GM12878 (cell line): Measurements from ENCODE around the gene RGS6. TPM values are rescaled to one million over a fixed set of nuclear protein-coding genes. Genes with fewer than 3 reads are reported as not detected.

ENCODE experiments used
- ATAC-seq: fragments of 200-7000 bp; cut with Tn5 transposase; 3 replicates; pipeline ENCODE4 v1.9.1; 2020; ENCODE audit warnings: mild to moderate bottlenecking, moderate library complexity
- BruUV-seq: library from RNA; stranded (reverse); fragments of 400-500 nt; replicated peaks from 2 replicates; lab custom pipeline; 2021; lab: Mats Ljungman, UMichigan
- CTCF ChIA-PET: fragments of 300-600 bp; sonication (Branson Sonifier 250); formaldehyde crosslinking; extraction: SDS; loops from one replicate; lab custom pipeline; 2021; ENCODE audit warnings: inconsistent platforms; lab: Yijun Ruan, JAX
- POLR2A ChIA-PET: fragments of 350-600 bp; formaldehyde crosslinking; extraction: SDS; loops from one replicate; lab custom pipeline; 2021; ENCODE audit warnings: inconsistent platforms; lab: Charles Lee
- RAD21 ChIA-PET: fragments of 300-600 bp; sonication (Branson Sonifier 250); formaldehyde crosslinking; loops from one replicate; lab custom pipeline; 2023; ENCODE audit warnings: antibody characterized with exemption; ENCODE audit not compliant: unreplicated experiment; lab: Charles Lee
- SMC1A ChIA-PET: fragments of 300-600 bp; sonication (Branson Sonifier 250); formaldehyde crosslinking; loops from one replicate; lab custom pipeline; 2023; ENCODE audit not compliant: unreplicated experiment, uncharacterized antibody; lab: Charles Lee
- DNase-seq: peaks from one replicate; pipeline ENCODE4 v3.0.0-alpha.2; 2011; ENCODE audit warnings: low read depth, low spot score
- FAIRE-seq: peaks from 3 replicates; lab custom pipeline; 2011; peaks lifted over from hg19 to GRCh38; lab: Jason Lieb, UNC
- H2AFZ ChIP-seq: 2 replicates; pipeline ENCODE4 v1.6.0; 2011; ENCODE audit warnings: low read depth, low read length, control low read depth; ENCODE audit not compliant: control insufficient read depth
- H3K27ac ChIP-seq: 2 replicates; pipeline ENCODE4 v1.5.1; 2011; ENCODE audit warnings: control low read depth; ENCODE audit not compliant: control insufficient read depth, insufficient read depth
- H3K27me3 ChIP-seq, 2 experiments: replicated peaks in 1 of 2; 2 replicates each; pipeline versions ENCODE4 v1.6.0 to v1.6.1; 2011; ENCODE audit warnings: low read length in 1 of 2; ENCODE audit not compliant: control insufficient read depth in 2 of 2, insufficient read depth in 2 of 2
- H3K36me3 ChIP-seq, 2 experiments: 2 replicates each; pipeline ENCODE4 v1.5.1; 2011; ENCODE audit warnings: low read length in 1 of 2; ENCODE audit not compliant: control insufficient read depth in 2 of 2, insufficient read depth in 2 of 2
- H3K4me1 ChIP-seq: 2 replicates; pipeline ENCODE4 v1.6.1; 2011; ENCODE audit warnings: mild to moderate bottlenecking, low read length, moderate library complexity, mixed read lengths; ENCODE audit not compliant: control insufficient read depth, insufficient read depth
- H3K4me2 ChIP-seq: 2 replicates; pipeline ENCODE4 v1.6.0; 2011; ENCODE audit warnings: control low read depth; ENCODE audit not compliant: control insufficient read depth, insufficient read depth
- H3K4me3 ChIP-seq: fragments of 200-600 bp; sonication (generic); 2 replicates; pipeline ENCODE4 v1.5.1; 2016
- H3K79me2 ChIP-seq: 2 replicates; pipeline ENCODE4 v1.6.0; 2011; ENCODE audit warnings: low read length; ENCODE audit not compliant: control insufficient read depth, insufficient read depth
- H3K9ac ChIP-seq: 2 replicates; pipeline ENCODE4 v1.8.0; 2011; ENCODE audit warnings: low read length, control low read depth, mixed read lengths; ENCODE audit not compliant: control insufficient read depth, insufficient read depth
- H3K9me3 ChIP-seq: replicated peaks from 3 replicates; pipeline ENCODE4 v1.5.1; 2011; ENCODE audit warnings: mild to moderate bottlenecking, low read length; ENCODE audit not compliant: control insufficient read depth, insufficient read depth
- H4K20me1 ChIP-seq: 2 replicates; pipeline ENCODE4 v1.6.0; 2011; ENCODE audit not compliant: control insufficient read depth, insufficient read depth
- CREM ChIP-seq: IDR thresholded peaks from 2 replicates; pipeline ENCODE4 v1.6.1; 2014; ENCODE audit warnings: antibody characterized with exemption, low read depth
- CUX1 ChIP-seq: IDR thresholded peaks from 2 replicates; pipeline ENCODE4 v1.6.1; 2012; ENCODE audit warnings: improper control_type of control experiment, low read depth, low read length; ENCODE audit not compliant: insufficient replicate concordance
- EP300 ChIP-seq, 2 experiments: fragments of 150-350 bp in 1 of 2; IDR thresholded peaks; 2 replicates each; pipeline ENCODE4 v1.6.1; 2011 to 2012; ENCODE audit warnings: low read depth in 2 of 2, low read length in 2 of 2, borderline replicate concordance in 1 of 2, improper control_type of control experiment in 1 of 2, inconsistent platforms in 1 of 2; ENCODE audit not compliant: control insufficient read depth in 1 of 2
- WGBS: methylation state at CpG from one replicate; pipeline ENCODE4 v1.1.6; 2016; ENCODE audit warnings: low lambda C conversion rate; ENCODE audit not compliant: insufficient replicate concordance, insufficient coverage; ENCODE audit errors: missing lambda C conversion rate; 5-methylcytosine and 5-hydroxymethylcytosine counted together
- in situ Hi-C: fragments of 300-500 bp; cut with MboI; formaldehyde crosslinking; loops from 9 replicates; pipeline ENCODE4 v1.14.3; 2018; ENCODE audit warnings: mixed read lengths
- intact Hi-C: fragments of 100-400 bp; cut with micrococcal nuclease; formaldehyde crosslinking; loops from one replicate; pipeline ENCODE4 v1.14.2; 2022; ENCODE audit not compliant: unreplicated experiment
- polyA plus RNA-seq, 11 experiments: library from polyadenylated mRNA; depleted of rRNA in 4 of 11; unstranded in 6 of 11; stranded (reverse) in 5 of 11; fragments of >200 nt; fragmentation: Nextera tagmentation in 4 of 11; fragmentation: Illumina TruSeq in 1 of 11; extraction: Ambion mirVana in 4 of 11; extraction: Trizol in 1 of 11; gene quantifications; 1 replicate in 1 of 11; 2 replicates in 10 of 11; pipeline versions ENCODE4 v1.2.1 to v1.2.3, GENCODE V29; 2011 to 2016; ENCODE audit warnings: inconsistent platforms in 2 of 11, missing spikeins in 2 of 11, low read depth in 1 of 11
- total RNA-seq, 4 experiments: library from RNA; depleted of rRNA in 3 of 4; stranded (reverse); fragments of >200 nt in 3 of 4; fragmentation: Illumina TruSeq in 1 of 4; extraction: Trizol in 1 of 4; gene quantifications; 2 replicates each; pipeline versions ENCODE4 v1.2.1 to v1.2.3, GENCODE V29; 2013 to 2021
- TF ChIP-seq, protein P1 (sequence below): fragments of 450-650 bp; conservative IDR thresholded peaks from 2 replicates; pipeline ENCODE4 v1.6.1; 2017; ENCODE audit warnings: mild to moderate bottlenecking, moderate library complexity

Gene RGS6
- total and polyA plus RNA-seq, 10 of the 15 experiments (the other 5 are each of a cell fraction or from before 2014, with no cell fraction given), result 3.9 to 18.1 (median 12.4) TPM

- POLR2A ChIA-PET, result no interaction called here
- TF ChIP-seq, protein P1, sequence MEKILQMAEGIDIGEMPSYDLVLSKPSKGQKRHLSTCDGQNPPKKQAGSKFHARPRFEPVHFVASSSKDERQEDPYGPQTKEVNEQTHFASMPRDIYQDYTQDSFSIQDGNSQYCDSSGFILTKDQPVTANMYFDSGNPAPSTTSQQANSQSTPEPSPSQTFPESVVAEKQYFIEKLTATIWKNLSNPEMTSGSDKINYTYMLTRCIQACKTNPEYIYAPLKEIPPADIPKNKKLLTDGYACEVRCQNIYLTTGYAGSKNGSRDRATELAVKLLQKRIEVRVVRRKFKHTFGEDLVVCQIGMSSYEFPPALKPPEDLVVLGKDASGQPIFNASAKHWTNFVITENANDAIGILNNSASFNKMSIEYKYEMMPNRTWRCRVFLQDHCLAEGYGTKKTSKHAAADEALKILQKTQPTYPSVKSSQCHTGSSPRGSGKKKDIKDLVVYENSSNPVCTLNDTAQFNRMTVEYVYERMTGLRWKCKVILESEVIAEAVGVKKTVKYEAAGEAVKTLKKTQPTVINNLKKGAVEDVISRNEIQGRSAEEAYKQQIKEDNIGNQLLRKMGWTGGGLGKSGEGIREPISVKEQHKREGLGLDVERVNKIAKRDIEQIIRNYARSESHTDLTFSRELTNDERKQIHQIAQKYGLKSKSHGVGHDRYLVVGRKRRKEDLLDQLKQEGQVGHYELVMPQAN, result no peak
- no peak for TF ChIP-seq CREM
- no peak for TF ChIP-seq EP300 (IDR thresholded peaks at IDR 0.05; ENCODE audit: borderline replicate concordance in 1 of 2, control insufficient read depth in 1 of 2, low read depth in 2 of 2, low read length in 2 of 2)
- TF ChIP-seq CUX1, result no peak
- no peaks in the 10 kb centered on the region for H3K27me3 ChIP-seq
- H3K9me3 ChIP-seq, result peaks cover 6% of the 10 kb centered on the region; the same call in 2 of the 3 replicates
- RAD21 ChIA-PET, result no interaction called here
- no peaks in the 10 kb centered on the region for H3K36me3 ChIP-seq
- H3K9ac ChIP-seq, result no peak overlapping the region
- SMC1A ChIA-PET, result interaction anchor here (0.6 to 2.4 kb wide), 4 partner anchors 11 to 1655 kb away, joined by 3 to 12 read pairs (median 4); no protein-coding TSS in a partner anchor
- H3K27ac ChIP-seq, result no peak overlapping the region
- WGBS, result 57% methylated on average over 6 of the region's 6 CpGs
- no peaks in the 10 kb centered on the region for H3K4me1 ChIP-seq
- ATAC-seq (no peak), FAIRE-seq (no peak), DNase-seq (no peak)
- in situ Hi-C loops, result no loop called here
- no peaks in the 10 kb centered on the region for H3K79me2 ChIP-seq
- no peak overlapping the region for H2AFZ ChIP-seq
- H3K4me2 ChIP-seq, result no peak overlapping the region
- CTCF ChIA-PET, result interaction anchor here (1.4 kb wide), 1 partner anchor 13 kb away, joined by 5 read pairs; no protein-coding TSS in a partner anchor
- H3K4me3 ChIP-seq, result no peak overlapping the region
- BruUV-seq, result no TSS peak
- intact Hi-C loops, result no loop called here
- H4K20me1 ChIP-seq, result no peaks in the 10 kb centered on the region
Measured at GRCh38 chr14:72433511-72433910, 501.3 kb downstream of the RGS6 start.
